DOHH2 (cell line): Measurements from ENCODE around the gene GALNTL6.

Experiments used
- EZH2phosphoT487 ChIP-seq: fragments of 200-600 bp; sonication (generic); IDR thresholded peaks from 2 replicates; pipeline ENCODE4 v1.6.1; 2017; ENCODE audit warnings: borderline replicate concordance, mild to moderate bottlenecking, antibody characterized with exemption, low read length, moderate library complexity, mixed read lengths
- TF ChIP-seq, protein P1 (sequence below): fragments of 200-600 bp; sonication (generic); IDR thresholded peaks from one replicate; pipeline ENCODE4 v1.5.1; 2014; ENCODE audit warnings: antibody characterized with exemption, mild to moderate bottlenecking, low read depth, low read length; ENCODE audit not compliant: poor library complexity, severe bottlenecking

- TF ChIP-seq, protein P1, sequence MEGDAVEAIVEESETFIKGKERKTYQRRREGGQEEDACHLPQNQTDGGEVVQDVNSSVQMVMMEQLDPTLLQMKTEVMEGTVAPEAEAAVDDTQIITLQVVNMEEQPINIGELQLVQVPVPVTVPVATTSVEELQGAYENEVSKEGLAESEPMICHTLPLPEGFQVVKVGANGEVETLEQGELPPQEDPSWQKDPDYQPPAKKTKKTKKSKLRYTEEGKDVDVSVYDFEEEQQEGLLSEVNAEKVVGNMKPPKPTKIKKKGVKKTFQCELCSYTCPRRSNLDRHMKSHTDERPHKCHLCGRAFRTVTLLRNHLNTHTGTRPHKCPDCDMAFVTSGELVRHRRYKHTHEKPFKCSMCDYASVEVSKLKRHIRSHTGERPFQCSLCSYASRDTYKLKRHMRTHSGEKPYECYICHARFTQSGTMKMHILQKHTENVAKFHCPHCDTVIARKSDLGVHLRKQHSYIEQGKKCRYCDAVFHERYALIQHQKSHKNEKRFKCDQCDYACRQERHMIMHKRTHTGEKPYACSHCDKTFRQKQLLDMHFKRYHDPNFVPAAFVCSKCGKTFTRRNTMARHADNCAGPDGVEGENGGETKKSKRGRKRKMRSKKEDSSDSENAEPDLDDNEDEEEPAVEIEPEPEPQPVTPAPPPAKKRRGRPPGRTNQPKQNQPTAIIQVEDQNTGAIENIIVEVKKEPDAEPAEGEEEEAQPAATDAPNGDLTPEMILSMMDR, result no peak
- no peak for TF ChIP-seq EZH2phosphoT487
Observed at GRCh38 chr4:172706000-172706399, 892.8 kb downstream of the GALNTL6 start.
